HL-60/S4 treated with retinoic acid at 250 ng/mL for 4 days and 3 days (cell line): ENCODE measurements around the gene FXYD7.

ENCODE experiments used
- in situ Hi-C: fragments of 300-500 bp; cut with MboI; formaldehyde crosslinking; loops from 2 replicates; pipeline ENCODE4 v1.7.0; 2022; ENCODE audit warnings: low sequenced_read_pairs

FXYD7 gene

DNA sequence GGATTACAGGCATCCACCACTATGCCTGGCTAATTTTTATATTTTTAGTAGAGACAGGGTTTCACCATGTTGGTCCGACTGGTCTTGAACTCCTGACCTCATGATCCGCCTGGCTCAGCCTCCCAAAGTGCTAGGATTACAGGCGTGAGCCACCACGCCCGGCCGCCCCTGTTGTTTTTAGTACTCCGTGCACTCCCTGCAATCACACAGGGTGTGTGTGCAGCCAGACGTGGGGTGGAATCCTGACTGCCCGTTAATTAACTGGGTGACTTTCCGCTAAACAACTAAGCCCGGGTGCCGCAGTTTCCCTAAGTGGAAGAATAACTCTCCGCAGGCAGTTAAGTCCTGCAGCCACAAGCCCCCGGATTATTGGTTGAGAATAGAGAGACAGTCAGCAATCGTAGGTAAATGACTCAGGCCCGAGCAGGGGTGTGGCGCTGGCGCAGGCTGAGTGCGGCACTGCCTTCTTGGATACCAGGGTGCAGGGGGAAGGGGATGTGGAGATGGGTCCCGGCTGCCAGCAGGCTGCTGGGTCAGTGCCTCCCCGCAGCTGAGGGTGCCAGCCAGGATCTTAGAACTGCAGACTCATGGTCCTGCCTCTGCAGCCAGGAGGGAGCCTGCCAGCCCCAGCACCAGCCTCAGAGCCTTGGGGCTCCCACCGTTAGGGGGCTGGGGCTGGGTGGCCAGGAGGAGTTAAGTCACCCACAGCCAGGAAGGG is 33.5 kb upstream of the FXYD7 start:
- in situ Hi-C loops: no loop called here

DNA sequence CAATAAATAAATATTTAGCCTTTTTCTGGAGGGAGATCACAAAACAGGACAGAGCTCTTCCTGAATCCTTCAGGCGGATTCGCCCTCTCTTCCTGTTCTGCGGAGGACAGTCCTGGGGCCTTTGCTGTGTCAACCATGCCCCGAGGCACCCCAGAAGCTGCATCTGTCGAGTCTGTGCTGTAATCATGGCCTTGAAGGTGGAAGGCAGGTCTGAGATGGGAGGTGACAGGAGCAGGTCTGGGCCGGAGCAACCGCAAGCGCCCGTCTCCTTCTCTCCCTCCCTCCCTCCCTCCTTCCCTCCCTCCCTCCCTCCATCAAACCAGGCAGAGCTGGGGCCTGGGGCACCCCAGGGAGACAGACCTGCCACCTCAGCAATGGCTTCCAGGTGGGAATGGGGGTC is 32.1 kb upstream of the FXYD7 start:
- in situ Hi-C loops: no loop called here

DNA sequence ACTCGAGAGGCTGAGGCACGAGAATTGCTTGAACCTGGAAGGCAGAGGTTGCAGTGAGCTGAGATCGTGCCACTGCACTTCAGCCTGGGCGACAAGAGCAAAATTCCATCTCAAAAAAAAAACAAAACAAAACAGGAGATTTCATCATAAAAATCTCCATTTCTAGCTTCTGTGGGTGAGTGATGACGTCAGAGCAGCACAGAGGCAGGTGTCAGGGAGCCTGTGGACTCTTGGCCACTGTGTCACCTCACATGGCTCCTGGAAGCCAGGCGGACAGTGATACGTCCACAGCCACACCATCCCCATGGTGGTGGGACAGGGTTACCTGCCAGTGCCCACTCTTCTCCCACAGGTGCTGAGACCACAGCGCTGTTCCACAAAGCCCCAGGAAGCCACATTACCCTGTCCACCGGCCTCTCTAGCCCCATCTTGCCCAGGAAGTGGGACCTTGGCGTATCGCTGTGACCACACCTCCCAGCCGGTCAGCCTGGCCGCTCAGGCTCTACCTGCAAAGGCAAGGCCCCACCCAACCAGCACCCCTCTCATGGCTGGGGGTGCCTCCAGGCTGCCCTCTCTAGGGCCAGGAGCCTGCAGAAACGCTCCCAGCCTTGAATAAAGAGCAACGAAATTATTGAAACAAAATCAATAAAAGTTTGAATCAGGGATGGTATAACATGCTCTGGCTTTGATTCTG is 29.9 kb upstream of the FXYD7 start:
- in situ Hi-C loops: no loop called here

DNA sequence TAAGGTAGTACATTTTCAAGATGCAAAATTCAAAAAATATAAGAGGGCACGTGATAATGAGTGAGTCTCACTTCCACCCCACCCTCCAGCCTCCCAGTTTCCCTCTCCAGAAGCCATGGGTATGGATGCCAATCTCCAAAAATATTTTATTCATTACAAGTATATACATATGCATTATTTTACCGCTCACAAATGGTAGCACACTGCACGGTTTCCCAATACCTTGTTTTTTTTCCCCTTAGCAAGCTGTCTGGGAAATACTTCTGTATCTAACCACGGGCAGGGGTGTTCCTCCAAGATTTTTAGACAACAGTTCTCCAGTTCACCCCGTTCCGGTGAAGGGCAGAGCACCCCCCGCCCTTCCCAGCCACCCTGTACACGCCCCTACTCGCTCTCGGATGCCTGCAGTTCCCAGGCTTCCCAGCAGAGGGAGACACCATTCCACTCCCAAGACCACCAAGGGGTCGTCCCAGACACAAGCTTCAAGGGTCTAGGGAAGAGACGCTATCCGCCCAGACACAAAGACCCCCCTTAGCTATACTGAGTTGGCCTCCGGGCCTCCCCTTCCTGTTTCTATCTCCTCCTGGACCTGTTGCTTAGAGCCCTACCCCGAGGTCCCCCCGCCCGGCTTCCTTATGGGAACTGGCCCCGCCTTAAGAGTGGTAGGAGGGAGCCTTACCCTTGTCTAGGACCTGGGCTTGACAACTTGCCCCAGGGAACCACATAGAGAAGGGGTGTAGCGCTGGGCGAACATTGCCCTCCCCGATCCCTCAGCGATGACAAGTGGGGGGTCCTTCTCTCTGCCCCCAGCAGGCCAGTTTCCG is 28.5 kb upstream of the FXYD7 start:
- in situ Hi-C loops: no loop called here

DNA sequence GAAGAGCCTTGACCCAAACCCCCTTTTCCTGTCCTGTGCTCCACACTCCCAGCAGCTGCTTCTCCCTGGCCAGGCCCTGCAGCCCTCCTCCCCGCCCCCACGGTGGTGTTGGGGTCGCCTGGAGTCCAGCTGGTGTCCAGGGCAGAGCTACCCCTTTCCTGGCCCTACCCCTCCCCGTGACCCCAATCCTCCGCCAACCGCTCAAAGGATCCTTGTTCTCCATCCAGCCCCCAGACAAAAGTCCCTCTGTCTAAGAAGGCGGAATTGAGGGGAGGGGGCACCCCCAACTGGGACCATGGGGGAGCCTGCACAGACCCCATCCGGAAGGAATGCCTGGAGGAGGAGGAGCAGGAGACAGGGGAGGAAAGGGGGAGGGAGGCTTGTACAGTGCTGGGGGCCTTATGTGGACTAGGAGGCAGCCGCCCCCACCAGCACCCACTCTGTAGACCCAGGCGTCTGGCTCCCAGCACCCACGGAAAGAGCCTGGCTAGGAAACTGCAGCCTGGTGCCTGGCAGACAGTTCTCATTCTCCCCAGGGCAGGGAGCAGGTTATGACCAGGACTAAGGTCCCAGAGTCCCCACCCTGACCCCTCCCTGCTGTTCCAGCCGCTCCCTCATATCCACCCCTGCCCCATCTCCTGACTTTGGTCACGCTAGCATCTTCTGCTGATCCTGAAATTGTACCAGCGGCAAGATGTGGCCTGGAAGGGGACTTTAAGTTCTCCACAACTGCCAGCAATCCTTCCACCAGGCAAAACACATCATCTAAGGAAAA is 27.7 kb upstream of the FXYD7 start, which contains the start of gene FXYD3:
TSS of gene FXYD3 (plus strand) at position 647 of the 775 bp plus-strand sequence. CDS start 3,554 bp downstream, outside the sequence.
- in situ Hi-C loops: no loop called here

DNA sequence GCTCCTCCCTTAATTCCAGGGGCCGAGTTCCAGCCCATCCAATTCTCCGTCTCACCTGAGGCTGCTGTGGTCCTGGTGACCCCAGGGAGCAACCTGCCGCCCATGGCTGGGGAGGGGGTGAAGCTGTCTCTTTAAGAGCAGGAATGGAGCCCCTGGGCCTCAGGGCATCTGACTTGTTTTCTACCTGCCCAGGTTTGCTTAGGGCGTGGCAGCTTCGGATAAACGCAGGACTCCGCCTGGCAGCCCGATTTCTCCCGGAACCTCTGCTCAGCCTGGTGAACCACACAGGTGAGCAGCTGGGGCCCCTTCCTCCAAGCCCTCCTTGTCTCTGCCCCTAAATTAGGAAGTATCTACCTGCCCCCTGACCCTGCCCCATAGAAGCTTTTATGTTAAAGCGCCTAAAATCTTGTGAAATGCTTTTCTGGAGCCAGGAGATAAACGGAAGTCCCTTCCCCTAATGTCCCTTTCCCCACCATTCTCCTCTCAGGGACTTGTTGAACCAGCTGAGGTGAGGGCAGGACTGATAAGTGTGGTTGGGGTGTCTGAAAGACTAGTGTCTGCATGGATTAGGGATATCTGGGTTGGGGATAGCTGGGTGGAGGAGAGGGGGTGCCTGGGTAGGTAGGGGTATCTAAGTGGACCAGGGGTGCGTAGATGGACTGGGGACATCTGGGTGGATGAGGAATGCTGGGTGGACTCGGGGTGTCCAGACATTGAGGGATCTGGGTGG is 26.8 kb upstream of the FXYD7 start:
- in situ Hi-C loops: no loop called here

DNA sequence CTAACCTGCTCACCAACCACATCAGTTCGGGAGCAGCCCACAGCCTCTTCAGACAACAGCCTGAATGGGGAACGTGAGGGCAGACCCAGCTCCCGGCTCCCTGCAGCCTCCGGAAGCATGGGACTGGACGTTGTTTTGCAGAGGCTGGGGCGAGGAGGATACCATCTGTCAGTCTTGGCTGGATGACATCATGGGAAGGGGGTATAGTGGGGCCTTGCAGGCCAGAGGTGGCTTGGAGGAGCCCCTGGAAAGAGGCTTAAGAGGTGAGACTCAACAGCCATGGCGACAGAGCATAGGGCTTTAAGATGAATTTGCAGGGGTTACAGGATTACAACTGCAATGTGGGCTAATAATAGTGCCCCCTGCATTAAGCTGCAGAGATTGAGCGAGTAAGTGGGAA is 25.9 kb upstream of the FXYD7 start:
- in situ Hi-C loops: no loop called here

DNA sequence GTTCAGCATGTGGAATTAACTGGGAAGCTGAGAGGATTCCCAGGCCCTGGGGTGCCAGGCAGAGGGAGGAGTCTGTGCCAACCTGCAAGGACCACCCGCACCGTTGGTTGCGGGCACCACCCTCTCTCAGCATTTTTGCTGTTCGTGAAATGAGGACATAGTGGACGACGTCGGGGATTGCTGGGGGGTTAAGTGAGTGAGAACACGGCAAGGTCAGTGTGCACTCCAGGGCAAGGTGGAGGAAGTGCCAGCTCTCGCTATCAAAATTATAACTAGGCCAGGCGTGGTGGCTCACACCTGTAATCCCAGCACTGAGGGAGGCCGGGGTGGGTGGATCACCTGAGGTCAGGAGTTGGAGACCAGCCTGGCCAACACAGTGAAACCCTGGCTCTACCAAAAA is 25.3 kb upstream of the FXYD7 start:
- in situ Hi-C loops: no loop called here

DNA sequence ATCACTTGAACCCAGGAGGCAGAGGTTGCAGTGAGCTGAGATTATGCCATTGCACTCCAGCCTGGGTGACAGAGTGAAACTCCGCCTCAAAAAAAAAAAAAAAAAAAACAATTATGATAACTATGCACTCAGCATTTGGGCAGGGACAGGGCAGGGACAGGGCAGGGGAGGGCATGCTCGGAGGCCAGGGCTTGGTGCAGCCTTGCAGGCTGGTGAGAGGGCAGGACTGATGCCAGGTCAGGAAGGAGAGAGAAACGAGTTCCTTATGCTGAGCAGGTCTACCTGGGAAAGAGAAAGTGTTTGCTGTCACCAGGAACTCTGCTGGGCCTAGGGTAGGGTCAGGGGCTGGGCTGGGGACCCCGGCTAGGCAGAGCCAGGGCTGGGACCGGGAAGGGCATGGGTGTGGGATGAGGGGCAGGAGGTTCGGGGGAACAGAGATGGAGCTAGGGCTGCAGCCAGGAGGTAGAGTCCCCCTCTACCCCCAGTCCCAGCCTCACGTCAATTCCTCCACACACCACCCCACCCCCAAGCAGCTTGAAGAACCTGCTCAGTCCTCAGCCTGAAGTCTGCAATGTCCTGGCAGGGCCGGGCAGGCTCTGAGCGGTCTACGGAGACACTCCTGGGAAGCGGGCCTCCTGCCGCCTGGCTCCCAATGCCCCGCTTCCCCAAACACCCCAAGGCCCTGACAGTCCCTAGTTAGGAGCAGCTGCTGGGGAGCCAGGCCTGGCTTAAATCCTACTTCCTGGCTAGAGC is 24.6 kb upstream of the FXYD7 start:
- in situ Hi-C loops: no loop called here

DNA sequence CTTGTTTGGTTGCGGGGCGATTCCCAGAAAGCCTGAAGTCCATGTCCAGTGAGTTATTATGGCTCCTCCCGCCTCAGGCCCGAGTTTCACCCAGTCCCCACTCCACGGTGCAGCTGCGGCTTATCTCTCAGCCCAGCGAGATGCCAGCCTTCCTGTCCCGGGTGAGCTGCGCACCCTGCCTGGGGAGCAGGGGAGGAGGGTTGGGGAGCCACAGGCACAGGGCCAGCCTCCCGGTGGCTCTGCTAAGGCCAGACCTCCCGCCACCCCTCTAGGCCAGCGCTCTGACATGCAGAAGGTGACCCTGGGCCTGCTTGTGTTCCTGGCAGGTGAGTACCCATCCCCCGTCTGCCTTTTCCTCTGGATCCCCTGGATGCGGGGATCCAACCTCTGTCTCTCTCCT is 24.0 kb upstream of the FXYD7 start:
- in situ Hi-C loops: no loop called here

DNA sequence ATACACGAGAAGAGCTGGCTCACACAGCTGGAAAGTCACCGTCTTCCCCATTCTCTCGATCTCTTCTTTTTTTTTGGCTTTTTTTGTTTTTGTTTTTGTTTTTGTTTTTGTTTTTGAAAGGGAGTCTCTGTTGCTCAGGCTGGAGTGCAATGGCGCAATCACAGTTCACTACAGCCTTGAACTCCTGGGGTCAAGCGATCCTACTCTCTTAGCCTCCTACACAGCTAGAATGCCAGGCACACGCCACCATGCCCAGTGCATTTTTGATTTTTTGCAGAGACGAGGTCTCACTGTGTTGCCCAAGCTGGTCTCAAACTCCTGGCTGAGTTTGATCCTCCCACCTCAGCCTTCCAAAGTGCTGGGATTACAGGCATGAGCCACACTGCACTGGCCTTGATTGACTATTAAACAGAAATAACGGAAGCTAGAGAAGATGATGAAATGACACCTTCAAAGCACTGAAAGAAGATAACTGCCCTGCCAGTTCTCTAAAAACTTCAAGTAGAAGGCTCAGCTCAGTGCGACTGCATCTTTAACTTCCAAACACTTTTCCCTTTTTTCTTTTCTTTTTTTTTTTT is 23.4 kb upstream of the FXYD7 start:
- in situ Hi-C loops: loop anchor here (10.0 kb wide), 1 partner anchor 145 kb away; no protein-coding TSS in a partner anchor

DNA sequence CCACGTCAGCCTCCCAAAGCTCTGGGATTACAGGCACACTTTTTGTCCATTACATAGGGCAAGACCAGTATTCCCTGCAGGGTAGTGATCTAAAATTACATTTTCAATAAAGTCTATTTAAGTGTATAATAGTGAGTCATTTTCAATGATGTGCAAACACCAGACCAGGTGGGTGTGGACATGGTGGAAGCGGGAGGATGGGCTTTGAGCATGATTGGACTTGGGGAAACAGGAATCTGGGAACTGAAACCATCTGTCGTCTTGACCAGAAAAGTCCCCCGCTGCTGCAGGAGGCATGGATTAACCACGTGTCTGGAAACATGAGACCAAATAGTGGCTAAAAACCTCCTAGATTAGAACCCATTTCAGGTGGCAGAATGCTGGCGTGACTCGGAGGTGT is 22.6 kb upstream of the FXYD7 start:
- in situ Hi-C loops: loop anchor here (10.0 kb wide), 1 partner anchor 146 kb away; no protein-coding TSS in a partner anchor

DNA sequence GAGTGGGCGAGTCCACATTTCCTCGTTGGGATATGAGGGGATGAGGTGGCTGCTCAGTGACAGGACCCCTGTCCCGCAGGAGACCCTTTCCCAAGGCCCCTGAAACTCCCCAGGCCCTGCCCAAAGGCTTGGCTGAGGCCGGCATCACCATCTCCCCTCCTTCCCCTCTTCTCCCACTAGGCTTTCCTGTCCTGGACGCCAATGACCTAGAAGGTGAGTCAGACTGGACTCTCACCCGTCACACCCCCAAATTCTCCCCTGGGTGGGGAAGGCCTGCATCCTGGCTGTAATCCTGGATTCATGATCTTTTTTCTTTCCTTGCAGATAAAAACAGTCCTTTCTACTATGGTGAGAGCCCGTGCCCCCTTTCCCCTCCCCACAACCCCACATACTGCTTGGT is 22.2 kb upstream of the FXYD7 start:
- in situ Hi-C loops: loop anchor here (10.0 kb wide), 1 partner anchor 146 kb away; no protein-coding TSS in a partner anchor

DNA sequence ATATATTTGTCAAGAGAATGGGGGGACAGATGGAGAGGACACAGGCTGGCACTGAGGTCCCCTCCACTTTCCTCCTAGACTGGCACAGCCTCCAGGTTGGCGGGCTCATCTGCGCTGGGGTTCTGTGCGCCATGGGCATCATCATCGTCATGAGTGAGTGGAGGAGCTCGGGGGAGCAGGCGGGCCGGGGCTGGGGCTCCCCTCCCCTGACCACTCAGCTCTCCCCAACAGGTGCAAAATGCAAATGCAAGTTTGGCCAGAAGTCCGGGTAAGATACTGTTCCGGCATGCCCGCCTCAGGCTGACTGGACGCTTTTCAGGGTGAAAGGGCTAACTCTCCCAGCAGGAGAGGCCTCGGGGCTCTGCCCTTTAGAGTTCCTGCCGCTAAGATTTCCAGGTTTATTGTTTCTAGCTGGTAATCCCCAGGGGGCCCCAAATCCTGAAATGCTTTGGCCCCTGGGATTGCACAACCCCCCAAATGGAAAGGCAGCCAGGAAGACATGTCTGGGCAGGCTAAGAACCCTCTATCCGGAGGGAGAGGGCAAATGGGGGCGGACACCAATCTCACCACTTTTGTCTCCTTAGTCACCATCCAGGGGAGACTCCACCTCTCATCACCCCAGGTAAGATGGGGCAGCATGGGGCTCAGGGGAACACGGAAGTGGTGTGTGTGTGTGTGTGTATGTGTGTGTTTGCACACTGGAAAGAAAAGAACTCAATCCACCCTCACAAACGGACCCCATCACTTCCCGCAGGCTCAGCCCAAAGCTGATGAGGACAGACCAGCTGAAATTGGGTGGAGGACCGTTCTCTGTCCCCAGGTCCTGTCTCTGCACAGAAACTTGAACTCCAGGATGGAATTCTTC is 20.1 kb upstream of the FXYD7 start:
- in situ Hi-C loops: loop anchor here (10.0 kb wide), 1 partner anchor 148 kb away; no protein-coding TSS in a partner anchor

DNA sequence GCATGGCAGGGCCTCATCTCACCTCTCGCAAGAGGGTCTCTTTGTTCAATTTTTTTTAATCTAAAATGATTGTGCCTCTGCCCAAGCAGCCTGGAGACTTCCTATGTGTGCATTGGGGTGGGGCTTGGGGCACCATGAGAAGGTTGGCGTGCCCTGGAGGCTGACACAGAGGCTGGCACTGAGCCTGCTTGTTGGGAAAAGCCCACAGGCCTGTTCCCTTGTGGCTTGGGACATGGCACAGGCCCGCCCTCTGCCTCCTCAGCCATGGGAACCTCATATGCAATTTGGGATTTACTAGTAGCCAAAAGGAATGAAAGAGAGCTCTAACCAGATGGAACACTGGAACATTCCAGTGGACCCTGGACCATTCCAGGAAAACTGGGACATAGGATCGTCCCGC is 19.5 kb upstream of the FXYD7 start:
- in situ Hi-C loops: loop anchor here (10.0 kb wide), 1 partner anchor 149 kb away; no protein-coding TSS in a partner anchor

DNA sequence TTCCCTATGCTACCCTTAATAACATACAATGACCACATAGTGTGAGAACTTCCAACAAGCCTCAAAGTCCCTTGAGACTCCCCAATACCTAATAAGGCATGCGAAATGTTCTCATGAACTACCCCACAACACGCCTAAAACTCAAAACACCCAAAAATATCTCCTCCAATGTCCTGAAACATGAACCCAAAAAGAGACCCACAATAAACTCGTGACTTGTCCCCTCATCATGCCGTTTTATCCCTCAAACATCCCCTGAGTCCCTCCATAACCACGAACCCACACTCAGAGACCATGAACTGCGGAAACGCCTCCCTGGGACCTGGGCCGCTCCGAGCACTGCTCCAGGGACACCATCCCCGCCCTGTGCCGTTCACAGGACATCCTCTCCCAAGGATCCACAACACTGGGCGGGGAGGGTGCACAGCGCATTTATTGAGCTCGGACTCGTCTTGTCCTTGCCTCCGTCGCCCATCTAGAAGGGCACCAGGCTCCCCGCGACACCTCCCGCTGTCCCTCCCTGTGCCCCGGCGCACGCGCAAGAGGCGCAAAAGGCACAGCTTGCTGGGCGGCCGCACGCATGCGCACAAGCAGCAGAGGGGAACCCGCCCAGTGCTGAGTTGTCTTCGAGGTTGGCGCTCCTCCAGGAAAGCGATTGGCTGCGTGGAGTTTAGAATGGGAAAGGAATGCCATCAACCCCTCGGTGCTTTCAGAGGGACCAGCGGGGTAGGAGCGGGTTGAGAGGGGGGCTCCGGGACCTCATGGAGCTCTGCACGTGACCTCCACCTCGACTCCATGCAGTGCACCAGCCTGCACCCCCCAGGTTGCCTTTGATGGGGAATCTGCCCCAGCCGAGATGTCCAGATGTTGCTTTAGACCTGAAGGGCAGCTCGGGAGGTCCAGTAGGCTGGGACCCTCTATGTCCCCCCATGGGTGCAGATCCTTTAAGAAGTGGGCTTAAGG is 18.7 kb upstream of the FXYD7 start:
- in situ Hi-C loops: loop anchor here (10.0 kb wide), 1 partner anchor 150 kb away; no protein-coding TSS in a partner anchor
